HG02884 (cell line): ENCODE results near the gene HDAC8.
A peak's percentile ranks its signal among the peaks of the same experiment; 100 is the strongest.
"Not testable (repeated sequence)": the region's sequence is repeated elsewhere in the genome, so short reads cannot be mapped to it uniquely, and the experiment has no call there.

ENCODE experiments used
- ATAC-seq: cut with Tn5 transposase; IDR thresholded peaks from one replicate; pipeline ENCODE4 v1.9.1; 2021; ENCODE audit warnings: mild to moderate bottlenecking, moderate library complexity; ENCODE audit not compliant: unreplicated experiment

HDAC8 gene

DNA sequence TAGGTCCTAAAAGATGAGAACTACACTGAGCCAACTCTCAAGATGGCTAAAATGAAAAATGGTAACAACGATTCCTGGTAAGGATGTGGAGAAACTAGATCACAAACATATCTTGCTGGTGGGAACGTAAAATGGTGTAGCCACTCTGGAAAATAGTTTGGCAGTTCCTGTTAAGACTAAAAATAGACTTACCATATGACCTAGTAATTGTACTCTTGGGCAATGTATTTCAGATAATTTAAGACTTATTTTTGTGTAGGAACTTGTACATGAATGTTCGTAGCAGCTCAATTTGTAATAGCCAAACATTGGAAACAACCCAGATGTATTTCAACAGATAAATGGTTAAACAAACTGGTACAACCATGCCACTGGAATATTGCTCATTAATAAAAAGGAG lies 106.2 kb downstream of the HDAC8 start:
- no peak for ATAC-seq

DNA sequence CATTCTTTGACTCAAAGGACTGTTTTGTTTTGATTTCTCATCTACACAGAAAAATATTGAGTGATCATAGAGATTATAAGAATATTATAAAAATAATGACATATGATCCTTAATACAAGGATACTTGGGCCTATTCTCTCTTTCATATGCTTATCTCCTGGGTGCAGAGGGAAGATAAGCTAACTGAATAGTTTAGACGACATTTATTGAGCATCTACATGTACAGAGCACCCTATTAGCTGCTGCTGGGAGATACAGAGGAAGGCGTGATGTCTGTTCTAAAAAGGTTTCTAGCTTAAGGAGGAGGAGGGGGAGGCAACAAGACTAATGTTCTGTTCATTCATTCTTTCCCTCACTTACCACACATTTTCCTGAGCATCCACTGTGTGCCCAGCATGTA lies 106.8 kb downstream of the HDAC8 start:
- no peak for ATAC-seq

DNA sequence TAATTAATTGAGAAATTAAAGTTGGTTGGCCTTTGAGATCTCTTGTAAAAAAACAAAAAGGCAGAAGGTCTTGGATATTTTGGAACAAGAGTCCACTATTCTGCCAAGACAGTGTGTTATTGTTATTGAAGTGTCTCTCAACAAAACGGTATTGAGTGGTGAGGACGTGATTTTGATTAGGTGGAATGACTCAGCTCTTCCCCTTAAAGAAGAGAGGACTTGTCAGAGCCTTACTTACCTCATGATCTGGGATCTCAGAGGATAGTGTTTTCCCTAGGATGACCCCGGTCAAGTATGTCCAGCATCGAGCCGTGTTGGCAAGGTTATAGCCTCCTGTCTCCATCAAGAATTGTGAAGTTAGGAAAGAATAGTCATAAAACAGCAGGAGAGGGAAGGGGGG lies 110.9 kb downstream of the HDAC8 start:
- no peak for ATAC-seq

DNA sequence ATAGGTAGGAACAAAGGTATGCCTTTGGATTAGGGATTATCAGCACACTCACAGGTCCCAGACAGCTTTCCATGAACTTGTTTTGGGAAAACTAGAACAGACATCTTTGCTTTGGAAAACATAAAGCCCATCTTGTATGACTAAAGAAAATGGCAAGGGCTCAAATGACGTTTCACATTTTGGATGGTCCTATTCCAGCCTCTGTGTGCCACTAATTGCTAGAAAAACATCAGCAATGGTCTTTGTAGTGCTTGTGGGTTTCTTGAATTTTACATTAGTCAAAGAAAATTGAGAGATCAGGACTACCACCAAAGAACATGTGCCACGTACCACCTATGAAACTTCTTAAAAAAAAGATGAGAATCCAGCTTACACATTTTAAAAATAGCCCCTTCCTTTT lies 111.4 kb downstream of the HDAC8 start:
- ATAC-seq = no peak

DNA sequence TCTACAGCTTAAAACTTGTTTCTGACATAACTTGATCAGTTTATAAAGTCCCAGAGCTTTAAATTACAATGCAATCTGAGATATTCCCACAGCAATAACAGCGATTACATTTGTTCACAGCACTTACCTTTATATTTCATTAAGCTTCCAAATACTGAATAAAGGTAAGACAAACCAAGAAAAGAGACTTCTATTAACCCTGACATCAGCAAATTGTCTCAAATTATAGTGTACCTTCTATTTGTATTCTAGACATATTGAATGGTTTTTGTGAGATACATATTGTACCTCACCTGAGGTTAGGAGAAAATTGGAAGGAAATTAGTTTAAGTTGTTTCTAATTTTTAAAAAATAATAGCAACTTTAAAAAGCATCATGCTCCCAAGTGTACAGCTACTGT lies 111.9 kb downstream of the HDAC8 start:
- ATAC-seq = no peak

DNA sequence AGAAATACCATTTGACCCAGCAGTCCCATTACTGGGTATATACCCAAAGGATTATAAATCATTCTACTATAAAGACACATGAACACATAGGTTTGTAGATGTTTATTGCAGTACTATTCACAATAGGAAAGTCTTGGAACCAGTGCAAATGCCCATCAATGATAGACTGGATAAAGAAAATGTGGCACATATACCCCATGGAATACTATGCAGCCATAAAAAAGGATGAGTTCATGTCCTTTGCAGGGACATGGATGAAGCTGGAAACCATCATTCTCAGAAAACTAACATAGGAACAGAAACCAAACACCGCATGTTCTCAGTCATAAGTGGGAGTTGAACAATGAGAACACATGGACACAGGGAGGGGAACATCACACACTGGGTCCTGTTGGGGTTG lies 123.6 kb downstream of the HDAC8 start:
- ATAC-seq = not testable (repeated sequence)

DNA sequence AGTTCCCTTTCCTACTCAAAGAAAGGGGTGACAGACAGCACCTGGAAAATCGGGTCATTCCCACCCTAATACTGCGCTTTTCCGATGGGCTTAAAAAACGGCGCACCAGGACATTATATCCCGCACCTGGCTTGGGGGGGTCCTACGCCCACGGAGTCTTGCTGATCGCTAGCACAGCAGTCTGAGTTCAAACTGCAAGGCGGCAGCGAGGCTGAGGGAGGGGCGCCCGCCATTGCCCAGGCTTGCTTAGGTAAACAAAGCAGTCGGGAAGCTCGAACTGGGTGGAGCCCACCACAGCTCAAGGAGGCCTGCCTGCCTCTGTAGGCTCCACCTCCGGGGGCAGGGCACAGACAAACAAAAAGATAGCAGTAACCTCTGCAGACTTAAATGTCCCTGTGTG lies 131.9 kb downstream of the HDAC8 start:
- not testable (repeated sequence) for ATAC-seq

DNA sequence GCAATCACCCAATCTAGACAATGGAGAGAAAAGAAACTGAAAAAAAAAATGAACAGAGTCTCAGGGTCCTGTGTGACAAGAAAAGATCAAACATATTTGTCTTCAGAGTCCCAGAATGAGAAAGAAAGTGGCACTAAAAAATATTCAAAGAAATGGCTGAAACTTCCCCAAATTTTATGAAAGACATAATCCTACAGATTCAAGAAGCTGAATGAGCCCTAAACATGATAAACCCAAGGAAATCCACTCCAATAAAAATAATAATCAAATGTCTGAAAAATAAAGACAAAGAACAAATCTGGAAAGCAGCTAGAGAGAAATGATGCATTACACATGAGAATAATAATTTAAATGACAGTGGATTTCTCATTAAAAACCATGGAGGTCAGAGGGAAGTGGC lies 136.6 kb downstream of the HDAC8 start:
- no peak for ATAC-seq

DNA sequence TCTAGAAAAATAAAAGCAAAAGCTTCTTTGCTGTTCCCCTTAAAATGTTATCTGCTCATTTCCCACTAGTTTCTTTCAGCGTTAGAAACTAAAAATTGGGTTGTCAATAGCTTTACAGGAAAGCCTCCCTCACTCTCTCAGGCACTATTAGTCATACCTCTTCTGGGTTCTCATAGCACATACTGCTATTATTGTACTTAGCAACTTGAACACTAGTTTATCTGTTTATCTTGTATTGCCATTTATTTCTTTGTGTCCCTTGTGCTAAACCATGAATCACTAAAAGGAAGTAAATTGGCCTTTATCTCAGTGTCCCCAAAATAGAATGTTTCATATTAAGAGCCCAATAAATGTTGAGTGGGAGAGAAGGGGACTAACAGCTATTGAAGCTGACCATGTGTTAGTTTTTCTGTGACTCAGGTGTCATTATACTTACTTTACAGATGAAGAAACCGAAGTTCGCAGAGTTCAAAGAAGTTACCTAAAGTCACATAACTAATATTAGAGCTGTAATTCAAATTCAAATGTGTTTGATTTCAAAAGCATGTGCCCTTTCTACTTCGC lies 142.2 kb downstream of the HDAC8 start:
- ATAC-seq = no peak

DNA sequence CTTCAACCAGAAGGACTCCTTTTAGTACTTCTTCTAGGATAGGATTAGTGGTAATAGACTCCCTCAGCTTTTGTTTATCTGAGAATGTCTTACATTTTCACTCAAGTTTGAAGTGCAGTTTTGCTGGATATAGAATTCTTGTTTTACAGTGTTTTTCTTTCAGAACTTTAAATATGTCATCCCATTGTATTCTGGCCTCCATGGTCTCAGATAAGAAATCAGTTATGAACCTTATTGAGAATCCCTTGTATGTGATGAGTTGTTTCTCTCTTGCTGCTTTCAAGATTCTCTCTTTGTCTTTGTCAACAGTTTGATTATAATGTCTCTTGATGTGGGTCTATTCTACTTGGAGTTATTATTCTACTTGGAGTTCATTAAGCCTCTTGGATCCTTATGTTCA lies 150.8 kb downstream of the HDAC8 start:
- no peak for ATAC-seq

DNA sequence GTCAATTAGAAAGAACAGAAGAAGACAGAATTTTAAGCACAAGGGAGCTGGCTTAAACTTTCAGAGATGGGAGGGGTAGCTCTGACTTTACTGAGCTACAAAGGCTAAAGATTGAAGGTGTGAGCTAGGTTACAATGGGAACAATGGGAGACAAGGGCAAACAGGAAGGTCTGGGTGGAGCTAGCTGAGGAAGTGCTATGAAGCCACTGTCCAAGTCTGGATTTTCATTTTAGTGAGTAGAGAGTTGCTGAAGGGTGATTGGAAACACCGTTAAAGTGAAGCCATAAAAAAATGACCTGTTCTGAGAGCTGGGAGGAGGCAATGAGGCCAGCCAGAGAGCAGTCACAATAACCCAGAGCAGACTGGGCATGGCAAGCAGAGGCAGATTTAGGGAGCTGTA lies 162.7 kb downstream of the HDAC8 start:
- ATAC-seq = no peak

DNA sequence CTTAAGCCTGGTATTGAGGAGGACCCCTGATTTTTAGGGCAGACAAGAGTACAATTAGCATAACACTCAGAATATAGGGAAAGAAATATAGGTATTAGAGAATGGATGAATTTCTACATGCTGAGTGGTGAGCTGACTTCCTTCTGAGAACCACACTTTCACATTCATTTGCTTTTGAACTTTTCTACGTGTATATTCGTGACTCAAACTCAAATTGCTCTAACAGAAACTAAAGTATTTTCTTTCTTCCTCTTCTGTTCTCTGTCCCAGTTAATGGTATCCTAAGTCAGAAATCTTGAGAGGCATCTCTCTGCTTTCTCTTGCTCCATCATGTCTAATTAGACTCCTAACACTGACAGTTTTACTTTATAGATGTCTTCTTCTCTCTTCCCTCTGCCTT lies 163.8 kb downstream of the HDAC8 start:
- ATAC-seq = peak; percentile 84

DNA sequence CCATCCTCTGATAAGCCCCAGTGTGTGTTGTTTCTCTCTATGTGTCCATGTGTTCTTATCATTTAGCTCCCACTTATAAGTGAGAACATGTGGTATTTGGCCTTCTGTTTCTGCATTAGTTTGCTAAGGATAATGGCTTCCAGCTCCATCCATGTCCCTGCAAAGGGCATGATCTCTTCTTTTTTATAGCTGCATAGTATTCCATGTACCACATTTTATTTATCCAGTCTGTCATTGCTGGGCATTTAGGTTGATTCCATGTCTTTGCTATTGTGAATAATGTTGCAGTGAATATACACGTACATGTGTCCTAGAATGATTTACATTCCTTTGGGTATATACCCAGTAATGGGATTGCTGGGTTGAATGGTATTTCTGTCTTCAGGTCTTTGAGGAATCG lies 167.5 kb downstream of the HDAC8 start:
- not testable (repeated sequence) for ATAC-seq

DNA sequence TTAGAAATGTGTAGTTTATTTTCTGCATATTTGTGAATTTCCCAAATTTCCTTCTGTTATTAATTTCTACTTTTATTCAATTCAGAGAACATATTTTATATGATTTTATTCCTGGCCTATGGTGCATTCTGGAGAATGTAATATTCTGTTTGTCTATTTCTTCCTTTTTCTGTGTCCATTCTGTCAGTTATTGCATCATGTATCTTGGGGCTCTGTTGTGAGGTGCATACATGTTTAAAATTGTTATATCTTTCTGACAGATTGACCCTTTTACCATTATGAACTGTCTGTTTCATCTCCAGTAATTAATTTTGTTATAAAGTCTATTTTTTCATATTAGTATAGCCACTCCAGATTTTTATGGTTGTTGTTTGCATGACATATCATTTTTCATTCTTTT lies 170.0 kb downstream of the HDAC8 start:
- ATAC-seq = no peak

DNA sequence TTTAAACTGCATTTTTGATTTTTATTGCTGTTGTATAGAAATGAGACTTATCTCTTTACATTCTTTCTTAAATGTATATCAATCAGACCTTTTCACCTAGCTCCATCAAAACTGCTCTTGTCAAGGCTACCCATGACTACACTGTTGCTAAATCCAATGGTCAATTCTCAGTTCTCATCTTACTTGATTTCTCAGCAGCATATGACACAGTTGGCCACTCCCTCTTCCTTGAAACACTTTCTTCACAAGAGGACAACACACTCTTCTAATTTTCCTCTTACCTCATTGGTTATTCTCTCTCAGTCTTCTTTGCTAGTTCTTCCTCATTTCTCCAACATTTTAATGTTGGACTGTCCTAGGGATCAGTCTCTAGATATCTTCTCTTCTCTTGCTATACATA lies 172.8 kb downstream of the HDAC8 start:
- ATAC-seq = no peak

DNA sequence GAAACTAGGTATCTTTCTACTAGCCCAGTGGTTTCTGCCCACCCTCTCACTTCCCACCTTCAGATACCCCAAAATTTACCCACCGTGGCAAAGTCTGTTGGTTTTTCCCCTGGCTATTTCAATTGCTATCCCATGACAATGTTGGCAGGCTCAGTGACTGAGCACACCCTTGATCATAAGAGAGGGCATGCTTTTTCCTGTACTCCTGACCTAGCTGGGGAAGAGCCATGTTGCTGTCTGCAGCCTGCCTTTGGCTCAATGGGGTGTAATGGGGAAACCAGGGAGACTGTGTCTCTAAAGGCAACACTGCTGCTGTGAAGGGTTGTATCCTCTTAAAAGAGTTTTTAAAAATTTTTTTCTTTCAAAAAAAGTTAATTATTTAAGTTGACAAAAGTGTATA lies 176.5 kb downstream of the HDAC8 start:
- no peak for ATAC-seq

DNA sequence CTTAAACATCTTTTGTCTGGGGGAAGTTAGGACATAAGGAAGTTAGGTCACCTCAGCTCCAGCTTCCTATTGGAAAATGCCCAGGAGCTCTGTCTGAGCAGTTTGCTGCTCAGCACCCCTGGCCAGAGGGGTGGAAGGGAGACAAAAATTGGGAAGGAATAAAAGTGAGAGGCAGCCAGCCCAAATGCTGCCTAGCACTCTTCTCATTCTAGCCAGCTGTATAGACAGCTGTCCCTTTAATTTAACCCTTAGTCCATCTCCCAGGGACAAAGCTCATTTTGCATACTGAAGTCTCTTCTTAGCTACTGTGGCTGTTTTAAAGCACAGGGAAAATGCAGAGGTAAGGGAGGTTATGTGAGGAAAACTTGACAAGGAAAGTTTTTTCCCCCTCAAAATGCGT lies 177.4 kb downstream of the HDAC8 start:
- no peak for ATAC-seq

DNA sequence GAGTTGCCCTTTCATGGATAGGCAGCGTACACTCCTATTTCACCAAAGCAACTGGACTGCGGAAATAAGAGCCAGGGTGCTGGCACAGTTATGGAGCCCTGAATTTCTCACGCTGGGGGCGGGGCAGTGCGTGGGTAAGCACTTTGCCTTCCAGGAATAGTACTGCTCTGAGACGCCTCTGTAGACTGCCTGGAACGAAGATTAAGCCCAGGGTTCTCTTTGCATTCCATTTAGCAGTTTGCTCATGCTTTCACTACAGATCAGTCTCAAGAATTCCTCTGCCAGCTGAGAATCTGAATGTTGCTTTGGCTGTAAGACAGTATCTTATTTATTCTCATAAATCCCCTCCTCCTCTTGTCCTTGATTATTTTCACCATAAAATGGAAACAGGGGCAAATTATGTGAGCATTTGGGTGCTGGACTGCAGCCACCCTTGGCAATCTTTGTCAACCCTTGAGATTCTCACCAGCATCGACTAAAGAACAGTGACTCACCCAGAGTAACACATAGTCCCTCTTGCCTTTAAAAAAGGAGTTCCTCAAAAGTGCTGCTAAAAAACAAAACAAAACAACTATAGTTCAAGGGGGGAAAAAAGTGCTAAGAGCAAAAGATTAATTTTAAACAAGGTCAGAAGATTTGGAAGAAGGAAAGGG lies 178.0 kb downstream of the HDAC8 start:
- ATAC-seq = no peak

DNA sequence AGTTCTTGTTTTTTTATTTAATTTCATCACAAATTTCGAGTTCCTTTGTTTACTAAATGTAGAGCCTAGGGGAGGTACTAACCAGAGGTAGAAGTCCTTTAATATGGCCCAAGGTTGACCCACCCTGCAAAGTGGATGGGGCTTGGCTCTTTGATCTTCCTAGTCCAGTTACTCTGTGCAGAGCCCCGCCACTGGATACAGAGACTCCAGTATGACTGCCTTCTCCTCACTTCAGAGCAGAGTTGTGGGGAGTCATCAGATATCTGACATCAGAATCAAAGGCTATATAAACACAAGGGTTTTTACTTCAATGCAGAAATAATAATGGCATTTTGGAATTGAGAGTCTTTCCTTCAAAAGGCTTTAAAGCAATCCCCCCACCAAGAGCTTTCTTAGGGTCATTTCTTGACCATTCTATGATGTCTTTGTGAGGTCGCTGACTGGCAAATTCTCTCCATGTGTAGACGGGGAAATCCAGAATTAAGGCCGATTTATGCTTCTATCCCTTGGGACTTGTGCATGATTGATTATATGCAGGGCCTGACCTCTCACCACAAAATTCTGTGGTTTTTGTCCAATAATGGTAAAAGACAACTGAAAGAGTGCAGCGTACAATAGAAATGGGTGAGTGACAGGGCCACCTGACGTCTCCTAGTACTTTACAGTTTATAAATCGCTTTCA lies 178.7 kb downstream of the HDAC8 start:
- ATAC-seq = no peak

DNA sequence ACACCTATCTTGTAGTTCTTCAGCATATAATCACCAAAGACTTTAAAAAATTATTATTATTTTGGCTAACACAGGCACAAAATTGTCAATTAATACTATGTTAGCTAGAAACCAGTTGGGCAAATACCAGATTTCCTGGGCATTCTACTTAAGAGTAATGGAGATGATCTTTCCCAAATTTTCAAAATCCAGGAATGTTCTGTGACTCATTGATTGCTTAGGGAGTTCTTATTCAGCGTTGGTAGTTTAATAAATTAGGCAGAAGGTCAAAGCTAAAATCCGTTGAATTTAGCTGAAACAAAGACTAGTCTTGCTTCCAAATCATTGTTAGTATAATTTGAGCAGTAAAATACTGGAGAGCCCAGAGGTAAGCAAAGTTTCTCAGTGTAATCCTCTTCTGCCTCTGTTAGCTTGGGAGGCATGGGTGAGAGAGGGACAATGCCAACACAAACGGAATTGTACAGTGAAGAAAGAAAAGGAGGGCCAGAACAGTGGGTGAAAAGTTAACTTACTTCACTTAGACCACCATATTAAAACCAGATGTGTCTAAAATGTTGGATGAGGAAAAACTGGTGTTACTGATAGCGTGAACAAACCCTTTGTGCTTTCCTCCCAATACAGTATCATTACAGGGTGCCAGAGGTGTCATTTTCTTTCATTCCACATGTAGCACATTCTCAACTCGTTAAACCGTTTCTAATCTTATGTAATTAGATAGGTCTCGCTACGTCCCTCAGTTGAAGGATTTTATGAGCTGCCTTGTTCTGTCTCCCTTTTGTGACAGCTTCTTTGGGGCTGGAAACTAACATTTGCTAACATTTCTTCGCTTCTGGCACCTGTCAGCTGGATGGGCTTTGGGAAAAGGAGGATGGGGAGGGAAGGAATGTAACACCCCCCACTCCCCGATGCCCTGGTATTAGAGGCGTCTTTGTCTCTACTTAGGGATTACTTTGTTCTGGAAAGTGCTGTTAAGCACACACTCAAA lies 179.5 kb downstream of the HDAC8 start:
- no peak for ATAC-seq

DNA sequence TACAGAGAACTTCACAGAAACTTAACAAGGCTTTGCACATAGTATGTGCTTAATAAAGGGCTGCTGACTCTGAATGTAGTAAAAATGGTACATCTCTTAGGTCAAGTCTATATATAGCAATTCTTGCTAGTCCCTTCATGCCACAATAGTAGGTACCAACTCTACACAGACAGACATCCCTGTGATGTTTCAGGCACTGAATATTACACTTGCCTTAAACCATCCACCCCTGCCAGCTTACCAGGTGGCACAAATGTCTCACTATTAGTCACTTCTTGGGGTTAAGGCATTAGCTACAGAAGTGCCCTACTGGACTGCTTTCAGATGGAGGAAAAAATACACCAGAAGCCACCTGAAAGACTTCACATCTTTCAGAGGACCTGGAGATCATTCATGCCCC lies 180.6 kb downstream of the HDAC8 start:
- no peak for ATAC-seq
